Fibroblast of the conjunctiva (primary cell): ENCODE results near the gene TP53BP2.
"Not testable (repeated sequence)": the region's sequence is repeated elsewhere in the genome, so short reads cannot be mapped to it uniquely, and the experiment has no call there.

Experiments used
- DNase-seq: peaks from one replicate; pipeline ENCODE4 v3.0.0-alpha.2; 2010; ENCODE audit warnings: low read depth

TP53BP2 gene

GRCh38 chr1:223845810-223846682 lies at the start of gene TP53BP2:
Gene TP53BP2 (minus strand): TSS chr1:223845947. CDS start chr1:223845680, 267 bp downstream.
- peak; percentile 78 for DNase-seq

DNA sequence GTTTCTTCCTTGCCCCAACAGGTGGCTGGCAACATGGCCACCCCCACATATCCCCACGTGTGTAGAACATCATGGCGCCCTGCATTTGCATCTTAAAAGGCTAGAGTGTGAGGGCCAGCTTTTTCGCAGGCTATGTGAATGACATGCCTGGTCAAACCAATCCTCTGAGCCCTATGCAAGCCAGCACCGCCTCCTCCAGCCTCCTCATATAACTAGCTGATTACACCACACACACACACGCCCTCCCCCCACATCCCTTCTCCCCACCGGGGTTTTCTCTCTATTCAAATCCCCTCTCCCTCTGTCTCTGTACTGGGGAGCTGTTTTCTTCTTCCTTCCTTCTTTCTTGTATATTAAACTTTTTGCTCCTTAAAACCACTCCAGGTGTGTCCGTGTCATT lies 44.7 kb upstream of the TP53BP2 start:
- DNase-seq = not testable (repeated sequence)

DNA sequence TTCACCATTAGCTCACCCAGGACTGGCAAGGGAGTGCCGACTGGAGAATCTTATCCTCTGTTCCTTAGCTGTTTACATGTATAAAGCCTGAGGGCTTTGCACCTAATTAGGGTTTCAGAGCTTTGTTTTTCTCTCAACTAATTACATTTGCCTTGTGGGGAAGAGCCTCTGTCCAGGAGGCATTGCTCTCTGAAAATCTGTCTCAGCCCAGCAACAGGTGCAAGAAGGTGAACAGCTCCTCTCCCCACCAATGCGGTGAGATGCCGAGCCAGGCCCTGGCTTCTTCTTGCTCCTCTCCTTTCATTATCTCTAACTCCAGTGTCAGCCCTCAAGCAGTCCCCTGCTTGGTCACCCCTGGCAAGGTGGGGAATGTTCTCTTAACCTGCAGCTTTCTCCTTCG lies 43.6 kb upstream of the TP53BP2 start:
- DNase-seq = not testable (repeated sequence)

DNA sequence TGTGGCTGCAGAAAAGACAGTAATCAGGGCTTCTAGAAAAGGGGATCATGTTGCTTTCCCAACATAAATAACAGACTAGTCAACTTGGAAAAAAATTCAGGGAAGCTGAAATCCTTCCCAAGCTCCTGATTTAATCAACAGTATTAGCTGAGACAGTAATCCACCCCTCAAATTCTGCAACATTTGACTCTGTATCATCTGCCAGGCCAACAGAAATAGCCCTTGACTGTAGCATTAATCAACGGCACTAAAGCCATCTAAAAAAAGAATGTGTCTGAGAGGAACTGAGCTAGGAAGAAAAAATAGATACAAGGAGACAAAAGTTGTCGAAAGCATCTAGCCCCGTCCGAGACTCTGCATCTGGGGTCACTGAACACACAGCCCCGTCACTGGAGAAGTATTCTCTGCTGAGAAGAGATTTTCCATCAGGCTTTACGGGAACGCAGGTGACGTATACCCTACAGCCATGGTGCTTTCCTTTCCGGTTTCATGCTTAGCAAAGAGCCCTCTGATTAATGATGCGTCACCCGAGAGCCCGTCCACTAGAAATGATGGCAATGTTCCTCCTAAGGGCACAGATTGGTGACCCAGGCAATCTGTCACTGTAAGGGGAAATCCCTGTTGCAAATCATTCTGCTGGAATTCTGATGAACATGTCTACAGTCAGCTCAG lies 42.1 kb upstream of the TP53BP2 start:
- DNase-seq = peak; percentile 46

DNA sequence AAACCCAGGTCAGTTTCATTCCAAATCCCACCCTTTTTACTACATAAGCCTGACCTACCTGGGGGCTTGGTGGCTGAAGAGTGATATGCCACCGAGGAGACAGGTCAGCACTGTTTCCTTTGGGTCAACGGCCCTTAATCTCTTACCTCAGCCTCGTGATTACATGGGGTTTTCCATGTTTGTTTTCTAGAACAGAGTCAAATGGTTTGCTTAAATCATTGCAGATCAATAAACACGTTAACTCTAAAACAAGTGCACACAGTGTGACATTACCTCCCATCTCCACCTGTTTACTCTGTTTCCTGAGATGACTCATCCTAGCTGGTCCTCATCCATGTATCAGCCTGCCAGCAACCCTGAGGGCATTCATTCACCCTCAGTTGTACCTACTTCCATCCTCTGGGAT lies 40.8 kb upstream of the TP53BP2 start:
- no peak for DNase-seq

GRCh38 chr1:223885614-223886013 lies 39.9 kb upstream of the TP53BP2 start:
- DNase-seq = no peak

GRCh38 chr1:223878598-223879325 lies 33.0 kb upstream of the TP53BP2 start:
- no peak for DNase-seq

DNA sequence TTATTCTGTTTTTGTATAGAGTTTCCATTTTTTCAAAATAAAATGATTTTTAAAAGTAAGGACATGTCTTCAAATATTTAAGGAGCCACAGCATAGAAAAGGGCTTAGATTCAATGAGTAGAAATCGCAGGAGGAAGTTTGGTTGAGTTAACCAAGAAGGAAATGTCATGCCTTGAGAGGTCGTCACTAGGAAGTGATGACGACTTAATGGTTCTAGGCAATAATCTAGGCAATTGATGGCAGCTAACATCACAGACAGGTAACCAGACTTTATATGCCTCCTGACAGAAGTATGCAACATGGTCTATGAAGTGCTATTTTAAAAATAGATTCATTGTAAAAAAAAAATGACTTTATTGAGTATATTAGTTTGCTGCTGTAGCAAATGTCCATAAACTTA lies 32.1 kb upstream of the TP53BP2 start:
- no peak for DNase-seq

- DNase-seq = no peak
Measured at GRCh38 chr1:223876590-223876989, 30.8 kb upstream of the TP53BP2 start.

- no peak for DNase-seq
Measured at GRCh38 chr1:223873044-223873443, 27.3 kb upstream of the TP53BP2 start.

- no peak for DNase-seq
Measured at GRCh38 chr1:223872308-223872901, 26.7 kb upstream of the TP53BP2 start.

DNA sequence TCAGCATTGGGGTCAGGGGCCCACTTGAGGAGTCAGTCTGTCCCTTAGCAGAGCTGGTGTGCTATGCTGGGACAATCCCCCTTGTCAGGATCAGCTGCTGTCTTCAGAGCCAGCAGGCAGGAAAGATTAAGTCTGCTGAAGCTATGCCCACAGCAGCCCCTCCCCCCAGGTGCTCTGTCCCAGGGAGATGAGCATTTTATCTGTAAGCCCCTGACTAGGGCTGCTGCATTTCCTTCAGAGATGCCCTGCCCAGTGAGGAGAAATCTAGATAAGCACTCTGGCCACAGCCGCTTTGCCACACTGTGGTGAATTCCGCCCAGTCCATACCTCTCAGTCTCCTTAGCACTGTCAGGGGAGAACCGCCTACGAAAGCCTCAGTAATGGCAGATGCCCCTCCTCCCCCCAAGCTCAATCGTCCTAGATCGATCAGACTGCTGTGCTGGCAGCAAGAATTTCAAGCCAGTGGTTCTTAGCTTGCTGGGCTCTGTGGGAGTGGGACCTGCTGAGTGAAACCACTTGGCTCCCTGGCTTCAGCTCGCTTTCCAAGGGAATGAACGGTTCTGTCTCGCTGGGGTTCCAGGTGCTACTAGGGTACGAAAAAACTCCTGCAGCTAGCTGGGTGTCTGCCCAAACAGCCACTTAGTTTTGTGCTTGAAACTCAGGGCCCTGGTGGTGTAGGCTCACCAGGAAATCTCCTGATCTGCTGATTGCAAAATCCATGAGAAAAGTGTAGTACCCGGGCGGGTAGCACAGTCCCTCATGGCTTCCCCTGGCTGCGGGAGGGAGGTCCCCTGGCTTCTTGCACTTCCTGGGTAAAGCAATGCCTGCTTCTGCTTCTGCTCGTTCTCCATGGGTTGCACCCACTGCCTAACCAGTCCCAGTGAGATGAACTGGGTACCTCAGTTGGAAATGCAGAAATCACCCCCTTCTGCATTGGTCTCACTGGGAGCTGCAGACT lies 25.1 kb upstream of the TP53BP2 start:
- DNase-seq = no peak

DNA sequence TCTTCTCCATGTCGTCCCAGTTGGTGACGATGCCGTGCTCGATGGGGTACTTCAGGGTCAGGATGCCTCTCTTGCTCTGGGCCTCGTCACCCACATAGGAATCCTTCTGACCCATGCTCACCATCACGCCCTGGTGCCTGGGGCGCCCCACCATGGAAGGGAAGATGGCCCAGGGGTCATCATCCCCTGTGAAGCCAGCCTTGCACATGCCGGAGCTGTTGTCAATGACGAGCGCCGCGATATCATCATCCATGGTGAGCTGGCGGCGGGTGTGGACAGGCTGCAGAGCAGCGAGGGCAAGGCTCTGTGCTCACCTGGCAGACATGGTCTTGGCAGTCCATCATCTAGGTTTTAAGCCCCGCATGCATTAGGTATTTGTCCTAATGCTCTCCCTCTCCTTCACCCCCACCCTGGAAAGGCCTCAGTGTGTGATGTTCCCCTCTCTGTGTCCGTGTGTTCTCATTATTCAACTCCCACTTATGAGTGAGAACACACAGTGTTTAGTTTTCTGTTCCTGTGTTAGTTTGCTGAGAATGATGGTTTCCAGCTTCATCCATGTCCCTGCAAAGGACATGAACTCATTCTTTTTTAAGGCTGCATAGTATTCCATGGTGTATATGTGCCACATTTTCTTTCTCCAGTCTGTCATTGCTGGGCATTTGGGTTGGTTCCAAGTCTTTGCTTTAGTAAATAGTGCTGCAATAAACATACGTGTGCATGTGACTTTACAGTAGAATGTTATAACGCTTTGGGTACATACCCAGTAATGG lies 19.0 kb upstream of the TP53BP2 start:
- not testable (repeated sequence) for DNase-seq

- DNase-seq = no peak
Measured at GRCh38 chr1:223864084-223864483, 18.3 kb upstream of the TP53BP2 start.

DNA sequence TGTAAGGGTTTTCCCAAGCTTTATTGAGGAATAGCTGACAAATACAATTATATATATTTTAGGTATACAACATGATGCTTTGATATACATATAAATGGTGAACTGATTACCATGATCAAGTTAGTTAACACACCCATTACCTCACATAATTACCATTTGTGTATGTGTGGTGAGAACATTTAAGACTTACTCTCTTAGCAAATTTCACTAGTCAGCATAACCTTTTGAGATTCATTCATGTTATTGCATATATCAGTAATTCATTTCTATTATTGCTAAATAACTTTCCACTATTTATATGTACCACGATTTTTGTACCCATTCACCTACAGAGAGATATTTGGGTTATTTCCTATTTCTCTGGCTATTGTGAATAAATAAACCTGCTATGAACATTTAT lies 16.2 kb upstream of the TP53BP2 start:
- DNase-seq = no peak

DNA sequence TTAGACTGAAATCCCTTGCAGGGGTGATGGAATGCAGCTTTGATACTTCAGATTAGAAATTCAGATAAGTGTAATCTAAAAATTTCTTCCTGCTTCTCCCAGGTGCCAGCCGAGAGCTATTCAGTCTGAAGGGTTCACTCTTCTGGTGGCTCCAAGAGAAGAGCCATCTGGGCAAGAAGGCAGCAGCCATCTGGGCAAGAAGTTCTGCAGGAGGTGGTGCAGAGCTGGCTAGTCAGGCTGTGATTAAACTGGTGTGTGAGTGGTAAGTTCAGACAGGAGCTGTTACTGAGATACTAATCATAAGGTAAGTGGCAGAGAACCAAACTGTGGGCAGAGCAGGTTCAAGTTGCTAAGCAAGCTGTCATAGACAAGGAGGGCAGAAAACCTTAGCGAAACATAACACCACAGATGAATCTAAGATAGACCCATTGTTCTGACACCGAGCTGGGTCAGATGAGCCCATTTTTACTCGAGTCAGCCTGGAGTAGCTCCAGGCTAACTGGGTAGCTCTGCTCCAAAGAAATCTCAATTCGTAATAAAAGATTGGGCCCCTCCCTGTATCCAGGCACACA lies 14.4 kb upstream of the TP53BP2 start:
- DNase-seq = no peak

DNA sequence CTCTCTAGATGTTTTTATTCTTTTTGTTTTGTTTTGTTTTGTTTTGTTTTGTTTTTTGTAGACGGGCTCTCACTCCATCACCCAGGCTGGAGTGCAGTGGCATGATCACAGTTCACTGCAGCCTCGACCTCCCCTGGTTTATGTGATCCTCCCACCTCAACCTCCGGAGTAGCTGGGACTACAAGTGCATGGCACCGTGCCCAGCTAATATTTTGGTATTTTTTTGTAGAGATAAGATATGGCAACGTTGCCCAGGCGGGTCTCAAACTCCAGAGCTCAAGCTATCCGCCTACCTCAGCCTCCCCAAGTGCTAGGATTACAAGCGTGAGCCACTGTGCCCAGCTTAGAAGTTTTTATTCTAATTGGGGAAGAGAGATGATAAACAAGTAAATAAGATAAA lies 13.3 kb upstream of the TP53BP2 start:
- no peak for DNase-seq

GRCh38 chr1:223856386-223856785 lies 10.6 kb upstream of the TP53BP2 start:
- no peak for DNase-seq

GRCh38 chr1:223853748-223854147 lies 8.0 kb upstream of the TP53BP2 start:
- no peak for DNase-seq

DNA sequence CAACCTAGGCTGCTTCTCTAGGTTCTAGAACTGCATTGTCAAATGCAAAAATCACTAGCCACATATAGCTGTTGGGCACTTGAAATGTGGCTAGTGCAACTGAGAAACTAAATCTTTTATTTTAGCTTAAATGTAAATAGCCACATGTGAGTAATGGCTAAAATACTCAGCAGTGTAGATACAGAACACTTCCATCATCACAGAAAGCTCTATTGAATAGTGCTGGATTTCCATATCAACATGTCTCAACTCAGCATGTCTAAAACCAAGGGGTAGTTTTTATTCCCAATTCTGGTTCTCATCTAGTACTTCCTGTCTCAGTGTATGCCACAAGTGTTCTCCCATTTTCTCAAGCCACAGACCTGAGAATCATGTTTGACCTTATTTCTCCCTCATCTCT lies 7.5 kb upstream of the TP53BP2 start:
- DNase-seq = no peak
